IPS DF 4.7 (cell line): ENCODE data around the gene DMRT1.

Experiments
- DNase-seq: peaks from one replicate; pipeline ENCODE4 v3.0.0-alpha.2; 2013; ENCODE audit warnings: low spot score; ENCODE audit errors: extremely low read depth

Gene DMRT1

DNA sequence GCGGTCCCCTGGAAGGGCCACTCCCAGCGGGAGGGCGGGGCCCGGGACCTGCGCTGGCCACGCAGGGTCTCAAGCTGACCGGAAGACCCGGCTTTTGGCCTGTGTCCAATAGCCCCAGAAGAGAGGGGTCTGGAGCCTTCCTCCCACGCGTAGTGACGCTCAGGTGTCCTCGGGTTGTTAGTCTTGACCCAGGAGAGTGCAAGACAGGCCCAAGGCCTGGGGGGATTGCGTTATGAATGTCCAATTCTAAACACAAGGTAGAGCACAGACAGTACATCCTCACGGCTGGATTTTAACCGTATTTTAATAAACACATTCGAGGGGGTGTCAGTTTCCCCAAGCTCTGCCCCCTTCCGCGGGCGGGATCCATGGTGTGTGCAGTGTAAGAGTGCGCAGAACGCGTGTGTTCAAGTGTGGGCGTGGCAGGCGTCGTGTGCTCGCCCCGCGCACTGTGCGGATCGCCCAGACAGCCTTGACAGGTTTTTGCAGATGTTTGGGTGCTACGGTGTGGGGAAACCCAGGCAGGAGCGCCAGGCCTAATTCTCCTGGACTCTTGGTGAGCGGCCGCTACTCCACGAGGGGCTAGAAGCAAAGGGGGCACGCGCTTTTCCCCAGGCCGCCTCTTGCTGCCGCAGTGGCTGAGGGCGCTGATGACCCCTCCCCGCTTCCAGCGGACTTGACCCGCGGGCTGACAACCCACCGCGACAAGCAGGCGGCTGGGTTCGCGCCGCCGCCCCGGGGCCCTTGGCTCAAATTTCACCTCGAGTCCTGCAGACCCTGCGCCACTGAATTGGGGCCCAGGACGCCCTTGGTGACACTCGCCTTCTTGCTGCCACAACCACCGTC lies 128.9 kb downstream of the DMRT1 start:
- no peak for DNase-seq

DNA sequence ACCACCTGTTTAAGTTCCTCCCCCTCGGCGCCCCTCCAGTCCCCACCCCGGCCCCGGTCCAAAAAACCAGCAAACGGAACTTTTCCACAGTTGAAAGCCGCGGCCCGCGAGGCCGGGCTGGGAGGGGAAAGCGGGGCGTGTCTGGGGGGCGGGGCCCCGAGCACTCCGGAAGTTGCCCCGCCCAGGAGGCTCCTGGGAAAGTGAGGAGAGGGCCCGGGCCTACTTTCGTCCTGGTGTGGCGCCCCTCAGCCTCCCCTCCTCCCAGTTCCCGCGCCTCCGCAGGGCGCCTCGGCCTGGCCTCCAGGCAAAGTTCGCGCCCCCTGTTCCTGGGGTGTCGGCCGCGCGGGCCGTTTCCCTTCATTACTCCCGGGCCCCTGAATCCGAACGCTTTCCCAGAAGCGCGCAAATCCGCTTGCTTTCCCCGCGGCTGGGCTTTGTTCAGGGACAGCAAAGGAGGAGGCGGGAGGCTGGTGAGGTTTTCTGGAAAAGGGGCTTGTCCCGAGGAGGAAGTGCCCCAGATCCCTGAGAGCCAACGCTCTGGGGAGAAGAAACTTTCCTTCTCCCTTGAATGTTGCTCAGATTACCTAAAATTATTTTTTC lies 130.5 kb downstream of the DMRT1 start:
- DNase-seq = no peak

DNA sequence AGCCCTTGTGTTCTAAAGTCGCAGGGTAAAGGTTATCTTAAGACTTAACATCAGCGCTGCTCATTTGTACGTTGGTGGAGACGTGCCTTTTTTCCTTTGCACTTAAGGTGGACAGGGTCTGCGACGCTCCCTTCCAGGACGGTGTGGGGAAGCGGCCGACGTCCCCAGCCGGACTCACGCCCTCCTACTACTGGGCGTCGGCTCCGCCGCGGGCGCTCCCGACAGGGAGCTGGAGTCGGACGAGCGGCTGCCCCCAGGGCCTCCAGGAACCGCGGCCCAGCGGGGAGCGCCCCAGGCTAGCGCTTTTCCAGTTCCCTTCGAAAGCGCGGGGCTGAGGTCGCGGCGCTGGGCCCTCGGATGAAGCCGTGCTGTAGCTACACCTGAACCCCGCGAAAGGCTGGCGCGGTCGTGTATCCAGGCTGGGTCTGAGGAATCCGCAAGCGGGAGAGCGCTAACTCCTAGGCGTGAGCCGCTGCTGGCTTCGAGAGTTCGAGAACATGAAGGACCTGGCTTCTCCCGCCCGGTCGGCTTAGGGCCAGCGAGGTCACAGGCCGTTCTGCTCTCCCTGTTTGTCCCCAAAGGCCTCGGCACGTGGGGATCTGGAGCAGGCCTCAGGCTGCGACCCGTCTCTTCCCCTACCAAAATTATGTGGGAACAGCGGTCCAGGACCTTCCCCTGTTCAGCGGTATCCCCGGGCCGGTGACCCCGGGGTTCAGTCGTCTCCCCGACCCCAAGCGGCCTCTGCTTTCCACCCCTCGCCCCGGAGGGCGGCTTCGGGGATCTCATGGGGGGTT lies 131.2 kb downstream of the DMRT1 start:
- DNase-seq = no peak

DNA sequence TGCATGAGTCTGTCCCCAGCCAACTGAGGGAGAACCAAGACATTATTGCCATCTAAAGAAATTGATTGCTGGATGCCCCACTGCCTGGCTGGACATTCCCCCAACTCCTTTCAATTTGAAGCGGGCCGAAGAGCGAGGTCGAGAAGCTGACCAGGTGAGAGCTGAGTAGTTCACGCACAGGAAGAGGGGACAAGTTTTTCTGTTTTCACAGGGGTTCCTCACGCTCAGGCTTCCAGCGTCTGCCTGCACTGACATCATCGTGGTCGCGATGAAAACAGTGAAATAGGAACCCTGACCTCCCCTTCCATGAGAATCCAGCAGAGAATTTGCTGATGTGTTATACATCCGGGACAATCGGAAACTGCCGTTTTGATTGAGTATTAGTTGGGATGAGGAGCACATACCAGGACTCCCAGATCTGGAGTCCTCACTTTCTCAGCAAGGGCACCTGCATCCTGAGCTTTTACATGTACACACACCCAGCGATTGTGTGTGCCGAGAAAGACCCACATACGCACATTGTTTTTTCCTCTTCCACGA lies 131.9 kb downstream of the DMRT1 start:
- DNase-seq = no peak

DNA sequence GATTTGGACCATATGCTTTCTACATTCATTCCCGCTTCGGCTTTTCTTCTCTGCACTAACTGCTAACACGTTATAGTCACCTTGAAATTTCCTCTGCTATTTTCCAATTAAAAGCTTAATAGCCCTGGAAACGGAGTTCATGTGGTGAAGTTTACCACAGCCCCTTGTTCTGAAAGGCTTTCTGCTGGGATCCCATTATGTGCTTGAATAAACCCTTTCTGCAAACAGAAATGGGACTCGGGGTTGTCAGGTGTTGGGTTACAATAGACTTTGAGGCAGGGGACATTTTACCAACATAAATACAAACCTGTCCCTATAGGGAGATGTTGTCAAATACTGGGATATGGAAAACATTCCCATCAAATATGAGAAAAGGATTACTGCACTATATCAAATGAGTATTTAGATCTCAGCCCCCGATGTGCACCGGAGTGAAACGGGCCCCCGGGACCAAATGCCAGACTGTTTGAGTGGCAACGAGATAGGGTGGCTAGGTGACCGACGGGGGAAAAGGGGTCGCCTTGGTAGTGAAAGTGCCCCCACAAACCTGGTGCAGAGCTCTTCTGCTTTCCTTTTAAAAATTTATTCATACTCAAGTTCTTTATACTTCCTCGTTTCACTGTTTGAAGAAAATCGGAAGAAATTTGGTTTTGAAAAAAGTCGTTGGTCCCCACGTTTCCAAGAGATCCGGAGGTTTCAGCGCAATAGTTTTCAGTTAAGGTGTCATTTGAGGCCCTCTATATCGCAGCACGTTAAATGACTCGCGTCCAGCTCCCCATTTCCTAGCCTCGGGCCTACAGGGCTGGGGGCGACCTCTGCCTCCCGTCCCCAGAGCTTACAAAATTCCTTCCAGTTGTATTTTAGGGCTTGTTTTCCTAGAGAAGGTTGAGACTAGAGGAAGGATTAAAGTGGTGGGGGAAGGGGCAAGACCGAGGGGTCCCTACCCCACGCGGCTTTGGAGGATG lies 132.8 kb downstream of the DMRT1 start:
- DNase-seq = no peak

DNA sequence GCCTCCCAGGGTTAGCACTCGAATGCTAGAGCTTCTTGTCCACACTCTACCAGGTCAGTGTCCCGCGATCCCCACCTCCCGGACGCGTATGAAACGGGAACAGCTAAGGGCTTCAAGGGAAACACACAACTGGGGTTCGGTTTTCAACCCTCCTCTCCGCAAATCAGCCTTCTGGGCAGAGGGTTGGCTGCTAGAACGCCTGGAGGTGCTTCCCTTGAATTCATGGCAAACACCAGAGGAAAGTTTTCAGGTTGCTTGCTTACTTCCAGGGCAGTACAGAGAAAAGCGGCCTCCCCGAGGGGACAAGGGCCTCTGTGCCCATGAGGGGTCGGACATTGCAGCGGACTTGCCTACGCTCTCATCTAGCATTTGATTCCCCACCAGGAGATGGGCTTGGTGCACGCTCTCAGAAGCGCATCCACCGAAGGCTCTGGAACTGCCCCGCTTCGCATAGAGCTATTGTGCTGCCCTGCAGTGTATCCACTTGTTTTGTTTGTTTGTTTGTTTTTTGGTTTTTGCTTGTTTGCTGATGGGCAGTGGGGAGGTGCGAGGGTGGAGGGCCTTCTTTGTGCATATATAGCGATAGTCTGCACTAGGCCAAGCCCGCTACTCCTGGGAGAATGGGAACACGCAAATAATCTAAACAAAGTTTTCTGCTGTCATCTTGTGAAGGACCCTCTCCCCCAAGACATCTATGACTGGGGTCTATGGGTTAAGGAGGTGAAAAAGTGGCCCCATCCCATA lies 133.7 kb downstream of the DMRT1 start:
- no peak for DNase-seq

DNA sequence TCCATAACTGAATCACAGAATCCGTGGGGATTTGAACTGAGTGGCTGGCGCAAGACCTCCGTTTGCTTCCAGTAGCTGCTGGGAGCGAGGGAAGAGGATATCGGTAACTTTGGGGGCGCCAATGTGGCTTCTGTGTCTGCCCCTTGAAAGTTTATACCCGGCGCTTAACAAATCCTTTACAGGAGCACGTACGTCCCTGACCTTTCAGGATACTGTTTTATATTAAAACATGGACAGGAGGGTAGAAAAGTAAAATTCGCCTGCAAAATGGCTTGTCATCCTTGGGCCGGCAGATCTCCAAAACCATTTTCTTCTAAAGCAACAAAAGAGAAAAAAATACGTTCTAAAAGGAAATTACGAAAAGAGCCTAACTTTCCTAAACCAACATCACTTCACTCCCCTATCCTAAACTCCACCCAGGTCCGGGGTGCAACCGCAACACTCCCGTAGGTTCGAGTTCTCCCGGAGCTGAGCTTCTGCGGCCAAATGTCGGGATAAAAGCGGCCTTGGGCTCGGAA lies 134.3 kb downstream of the DMRT1 start:
- DNase-seq = no peak

DNA sequence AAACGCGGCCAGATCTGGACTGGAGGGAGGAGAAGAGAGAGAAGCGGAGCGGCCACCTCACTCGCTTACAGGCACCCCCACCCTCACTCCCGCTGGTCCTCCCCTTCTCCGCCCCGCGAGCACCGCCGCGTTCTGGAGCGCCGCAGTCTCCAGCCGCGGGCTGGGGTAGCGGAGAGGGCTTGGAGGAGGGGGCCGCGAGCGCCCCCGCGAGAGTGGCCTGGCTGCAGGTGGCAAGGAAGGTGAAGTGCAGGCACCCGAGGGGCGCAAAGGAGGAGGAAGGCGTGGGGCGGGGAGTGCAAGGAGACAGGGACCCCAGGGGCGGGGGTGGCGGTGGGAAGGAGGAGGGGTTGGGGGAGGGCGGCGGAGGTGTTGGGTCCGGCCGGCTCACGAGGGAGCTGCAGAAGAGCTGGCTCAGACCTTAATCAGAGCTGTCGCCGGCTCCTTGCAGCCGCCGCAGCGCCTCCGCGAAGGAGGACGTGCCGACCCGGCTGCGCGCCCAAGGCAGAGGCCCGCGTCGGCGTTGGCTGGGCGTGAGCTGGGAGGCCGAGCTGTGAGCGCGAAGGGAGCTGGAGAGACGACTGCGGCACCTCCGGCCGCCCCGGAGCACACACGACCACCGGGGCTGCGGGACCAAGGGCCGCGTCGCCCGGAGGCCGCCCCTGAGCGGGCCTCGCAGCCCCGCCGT lies 134.9 kb downstream of the DMRT1 start, which contains the start of gene DMRT3:
Gene DMRT3 (plus strand): TSS at position 398 of the 685 bp plus-strand sequence. CDS start 347 bp downstream, outside the sequence.
- DNase-seq = no peak

DNA sequence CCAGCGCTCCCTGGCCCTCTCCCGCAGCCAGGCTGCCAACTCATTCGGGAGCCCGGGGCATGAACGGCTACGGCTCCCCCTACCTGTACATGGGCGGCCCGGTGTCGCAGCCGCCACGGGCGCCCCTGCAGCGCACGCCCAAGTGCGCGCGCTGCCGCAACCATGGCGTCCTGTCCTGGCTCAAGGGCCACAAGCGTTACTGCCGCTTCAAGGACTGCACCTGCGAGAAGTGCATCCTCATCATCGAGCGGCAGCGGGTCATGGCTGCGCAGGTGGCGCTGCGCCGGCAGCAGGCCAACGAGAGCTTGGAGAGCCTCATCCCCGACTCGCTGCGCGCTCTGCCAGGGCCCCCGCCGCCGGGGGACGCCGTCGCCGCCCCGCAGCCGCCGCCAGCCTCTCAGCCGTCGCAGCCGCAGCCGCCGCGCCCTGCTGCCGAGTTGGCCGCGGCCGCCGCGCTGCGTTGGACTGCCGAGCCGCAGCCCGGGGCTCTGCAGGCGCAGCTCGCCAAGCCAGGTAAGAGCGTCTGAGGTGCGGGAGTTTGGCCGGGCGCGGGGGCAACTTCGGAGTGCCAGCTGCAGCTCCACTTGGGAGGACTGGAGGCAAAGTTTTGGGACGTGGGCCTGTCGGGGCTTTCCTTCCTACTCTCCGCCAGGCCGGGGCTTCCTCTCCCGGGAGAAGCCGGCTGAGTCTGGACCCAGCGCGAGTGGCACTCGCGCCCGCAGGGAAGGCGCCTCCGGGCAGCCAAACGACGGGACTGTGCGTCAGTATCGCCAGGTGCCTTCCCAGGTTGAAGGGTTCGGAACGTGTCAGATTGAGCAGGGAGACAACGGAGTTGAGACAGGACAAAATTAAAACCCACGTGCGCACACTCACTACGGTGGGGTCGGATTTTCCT lies 135.7 kb downstream of the DMRT1 start:
- DNase-seq = no peak

DNA sequence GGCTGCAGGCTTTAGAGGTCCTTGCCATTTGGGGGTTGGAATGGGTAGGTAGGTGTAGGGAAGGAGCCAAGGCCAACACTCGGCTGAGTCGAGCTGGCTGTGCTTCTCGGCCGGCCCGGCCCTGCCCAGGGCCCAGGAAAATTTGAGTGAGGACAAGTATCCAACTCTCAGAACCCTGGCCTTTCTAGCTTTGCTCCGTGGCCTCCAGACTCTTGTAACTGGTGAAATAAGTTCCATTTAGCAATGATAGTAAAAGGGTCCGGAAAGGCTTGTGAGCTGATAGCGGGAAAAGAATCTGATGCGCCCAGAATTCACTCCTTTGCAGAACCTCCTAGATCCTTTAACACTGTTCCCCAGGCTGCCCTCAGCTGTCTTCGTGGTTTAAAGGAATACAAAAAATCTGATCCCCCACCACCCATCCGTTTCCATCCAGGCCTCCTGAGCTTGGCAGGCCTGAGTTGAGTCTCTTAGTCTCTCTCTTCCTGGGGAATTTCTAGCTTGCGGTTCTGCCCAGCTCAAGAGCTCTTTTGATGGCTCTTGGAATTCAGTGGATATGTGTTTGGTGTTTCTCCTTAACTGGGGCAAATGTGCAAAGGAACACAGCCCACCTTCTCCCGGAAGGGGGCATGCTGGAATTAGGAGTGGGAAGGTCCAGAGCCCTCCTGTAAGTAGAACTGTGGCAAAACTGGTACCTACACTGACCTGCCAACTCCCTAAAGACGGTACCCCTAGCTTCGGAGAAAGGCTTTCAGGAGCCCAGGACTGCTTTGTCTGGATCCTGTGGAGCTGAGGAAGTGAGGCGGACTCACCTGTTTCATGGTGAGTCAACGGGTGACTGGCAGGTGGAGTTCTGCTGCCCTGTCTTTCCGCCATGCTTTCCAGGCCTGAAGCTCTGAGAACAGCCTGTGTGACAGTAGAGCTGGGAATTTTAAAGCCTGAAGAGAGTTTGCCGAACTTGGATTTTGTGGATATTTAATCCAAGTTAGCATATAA lies 136.6 kb downstream of the DMRT1 start:
- no peak for DNase-seq

DNA sequence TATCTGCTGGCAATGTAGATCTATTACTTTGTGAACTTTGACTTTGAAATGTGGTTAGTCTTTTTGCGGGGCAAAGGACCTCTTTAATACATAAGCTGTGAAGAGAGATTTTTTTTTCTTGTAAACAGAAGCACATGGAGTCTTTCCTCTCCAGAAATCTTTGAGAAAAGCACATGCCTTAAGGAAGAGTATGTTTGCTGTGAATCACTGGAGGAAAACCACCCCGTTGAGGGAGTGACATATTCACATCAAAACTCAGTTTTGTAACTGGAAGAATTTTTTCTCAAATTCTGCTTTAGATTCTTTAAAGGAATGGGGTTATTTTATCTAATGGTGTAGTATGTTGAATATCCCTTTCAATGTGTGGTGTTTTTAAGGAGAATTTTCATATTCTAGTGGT lies 138.5 kb downstream of the DMRT1 start:
- DNase-seq = no peak

DNA sequence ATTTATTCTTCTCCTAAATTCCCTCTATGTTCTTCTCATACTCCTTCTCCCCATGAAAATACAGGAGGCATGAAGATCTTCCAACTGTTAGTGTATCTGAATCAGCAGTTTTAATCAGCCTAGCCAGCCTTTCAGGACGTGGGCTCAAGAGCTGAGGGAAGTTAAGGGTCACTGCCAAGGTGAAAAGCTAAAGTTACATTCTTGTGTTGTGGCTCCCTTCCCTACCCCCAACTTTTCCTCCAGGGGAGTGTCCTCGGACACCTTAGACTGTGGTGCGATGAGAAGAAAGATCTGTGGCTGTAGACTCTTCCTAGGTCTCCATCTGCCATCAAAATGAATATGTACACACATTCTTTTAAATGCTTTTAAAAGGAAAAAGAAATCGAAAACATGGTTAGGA lies 139.1 kb downstream of the DMRT1 start:
- DNase-seq = no peak

DNA sequence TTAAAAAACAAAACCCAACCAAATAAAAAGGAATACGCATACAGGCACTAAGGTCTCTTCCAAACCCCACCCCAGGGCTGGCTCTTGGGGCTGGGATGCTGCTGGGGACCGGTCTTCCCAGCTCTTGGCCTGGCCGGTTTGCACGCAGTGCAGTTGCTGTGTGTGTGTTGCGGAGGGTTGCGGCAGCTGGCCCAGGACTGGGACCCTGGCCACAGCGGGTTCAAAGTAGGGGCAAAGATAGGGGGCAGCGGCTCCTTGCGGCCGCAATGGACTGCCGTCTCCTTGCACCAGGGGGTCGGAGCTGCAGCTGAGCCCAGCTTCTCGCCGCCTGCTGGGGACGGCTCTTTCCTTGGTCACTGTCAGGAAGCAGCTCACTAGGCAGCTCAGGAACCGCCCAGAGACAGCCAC lies 140.0 kb downstream of the DMRT1 start:
- DNase-seq = no peak

DNA sequence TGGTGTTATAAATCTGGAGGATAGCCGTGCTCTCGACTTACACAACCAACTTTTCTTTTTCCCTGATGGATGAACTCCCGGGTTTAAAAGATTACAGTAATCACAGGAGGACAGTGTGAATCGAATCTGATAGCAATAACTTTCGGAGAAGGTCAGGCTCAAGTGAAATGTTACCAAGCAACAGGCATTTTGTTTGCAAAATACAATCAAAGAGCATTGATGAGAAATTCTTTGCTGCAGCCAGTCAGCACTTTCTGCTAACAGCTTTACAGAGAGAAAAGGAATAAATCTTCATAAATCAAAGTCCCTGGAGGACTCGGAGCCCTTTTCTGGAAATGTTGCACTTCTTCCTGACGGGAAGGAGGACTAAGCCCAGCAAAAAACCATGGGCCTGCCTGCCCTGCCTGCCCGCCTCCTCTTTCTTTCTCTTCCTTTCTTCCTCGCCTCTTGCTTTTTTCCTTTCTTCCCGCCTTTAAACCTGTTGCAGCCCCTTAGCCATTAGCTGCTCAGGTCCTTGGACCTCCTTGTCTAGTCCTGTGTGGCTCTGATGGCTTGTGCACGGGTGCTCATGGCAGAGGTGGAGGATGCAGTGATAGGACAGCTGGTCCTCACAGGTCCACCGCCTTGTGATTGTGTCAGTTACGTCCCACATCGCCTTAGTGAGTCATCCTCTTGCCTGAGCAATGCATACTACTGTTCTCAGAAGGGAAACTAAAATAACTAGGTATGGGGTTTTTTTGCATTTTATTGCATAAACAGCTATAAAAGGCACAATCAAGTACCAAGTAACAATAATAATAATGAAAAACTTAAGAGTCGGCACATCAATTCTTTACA lies 141.1 kb downstream of the DMRT1 start:
- DNase-seq = no peak

DNA sequence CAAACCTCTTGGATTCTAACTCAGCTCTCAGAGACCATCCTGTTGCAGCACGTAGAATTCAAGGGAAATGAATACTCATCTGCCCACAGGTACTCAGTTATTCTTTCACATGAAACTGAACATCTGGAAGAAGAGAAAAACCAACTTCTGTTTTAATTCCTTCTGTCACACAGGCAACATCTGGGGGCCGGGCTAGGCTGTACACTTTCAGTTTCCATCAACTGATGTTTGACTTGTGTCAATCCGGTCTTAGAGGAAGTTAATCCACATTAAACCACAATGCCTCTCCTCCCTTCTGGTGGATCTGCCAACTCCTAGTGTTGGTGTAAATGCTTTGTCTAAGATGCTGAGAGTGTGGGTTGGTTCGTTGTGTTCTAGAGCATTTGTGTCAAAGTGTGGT lies 152.5 kb downstream of the DMRT1 start:
- no peak for DNase-seq

DNA sequence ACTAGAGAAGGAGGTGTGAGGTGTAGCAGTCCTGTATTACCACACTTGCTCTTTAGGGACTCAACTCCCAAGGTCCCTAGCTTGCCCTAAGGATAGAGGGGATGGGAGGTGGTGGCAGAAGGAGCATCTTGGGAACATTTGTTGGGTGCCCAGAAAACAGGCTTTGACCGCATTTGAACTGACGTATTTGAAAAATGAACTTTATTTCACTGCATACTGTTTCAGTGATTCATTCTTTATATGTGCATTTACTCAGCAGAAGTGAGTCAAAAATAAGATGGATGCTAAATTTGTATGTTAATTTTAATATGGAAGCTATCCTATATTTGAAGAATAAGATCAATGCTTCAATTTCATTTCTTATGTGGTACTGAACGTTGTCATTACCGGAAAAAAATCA lies 153.7 kb downstream of the DMRT1 start:
- DNase-seq = no peak
